Fibroblast of skin of back (primary cell): ENCODE data around the gene ZBTB20.
"Not testable (repeated sequence)": the region's sequence is repeated elsewhere in the genome, so short reads cannot be mapped to it uniquely, and the experiment has no call there.

Source experiments
- DNase-seq: peaks from one replicate; pipeline ENCODE4 v3.0.0-alpha.2; 2013

Gene ZBTB20

GRCh38 chr3:114712728-114713492 is 434.2 kb downstream of the ZBTB20 start:
- DNase-seq, result no peak

- DNase-seq, result no peak
Measured at GRCh38 chr3:114711321-114711886, 435.7 kb downstream of the ZBTB20 start.

GRCh38 chr3:114709102-114709501 is 438.0 kb downstream of the ZBTB20 start:
- DNase-seq, result no peak

- DNase-seq, result no peak
Measured at GRCh38 chr3:114707252-114707860, 439.7 kb downstream of the ZBTB20 start.

- peak; percentile 17 for DNase-seq
Measured at GRCh38 chr3:114706591-114707232, 440.4 kb downstream of the ZBTB20 start.

- no peak for DNase-seq
Measured at GRCh38 chr3:114700637-114701234, 446.4 kb downstream of the ZBTB20 start.

- no peak for DNase-seq
Measured at GRCh38 chr3:114698146-114699105, 448.7 kb downstream of the ZBTB20 start.

GRCh38 chr3:114697401-114697800 is 449.7 kb downstream of the ZBTB20 start:
- DNase-seq, result no peak

GRCh38 chr3:114694251-114694650 is 452.8 kb downstream of the ZBTB20 start:
- no peak for DNase-seq

- DNase-seq, result no peak
Measured at GRCh38 chr3:114691871-114692270, 455.2 kb downstream of the ZBTB20 start.

- no peak for DNase-seq
Measured at GRCh38 chr3:114690911-114691310, 456.2 kb downstream of the ZBTB20 start.

- DNase-seq, result no peak
Measured at GRCh38 chr3:114687151-114687550, 459.9 kb downstream of the ZBTB20 start.

- DNase-seq, result no peak
Measured at GRCh38 chr3:114686621-114687020, 460.5 kb downstream of the ZBTB20 start.

GRCh38 chr3:114685161-114685560 is 461.9 kb downstream of the ZBTB20 start:
- no peak for DNase-seq

- DNase-seq, result no peak
Measured at GRCh38 chr3:114680299-114680698, 466.8 kb downstream of the ZBTB20 start.

- DNase-seq, result not testable (repeated sequence)
Measured at GRCh38 chr3:114679773-114680172, 467.3 kb downstream of the ZBTB20 start.

- DNase-seq, result peak; percentile 79
Measured at GRCh38 chr3:114675104-114675503, 472.0 kb downstream of the ZBTB20 start.

GRCh38 chr3:114674036-114674435 is 473.1 kb downstream of the ZBTB20 start:
- peak; percentile 77 for DNase-seq

- DNase-seq, result no peak
Measured at GRCh38 chr3:114673481-114673880, 473.6 kb downstream of the ZBTB20 start.

GRCh38 chr3:114672692-114673447 is 474.2 kb downstream of the ZBTB20 start:
- DNase-seq, result no peak
